ENCODE results near the gene DUOX1. TPM values are rescaled to one million over a fixed set of nuclear protein-coding genes. Genes with fewer than 3 reads are reported as not detected.

Gene DUOX1
- total and polyA plus RNA-seq, 9 of the 15 experiments (the other 6 are each of a cell fraction or from before 2014, with no cell fraction given): 0.01 to 0.22 (median 0.01) TPM; not detected in 6

- TF ChIP-seq REST (IDR thresholded peaks at IDR 0.05; ENCODE audit: borderline replicate concordance) (peak; percentile 76; the same call in 1 of the 2 replicates), REST (CRISPR knock-in tag; IDR thresholded peaks at IDR 0.05; ENCODE audit: low read depth) (no peak), CTCF (IDR thresholded peaks at IDR 0.05 in 2 of 3, conservative IDR thresholded peaks at IDR 0.05 in 1 of 3; ENCODE audit: insufficient read depth in 2 of 3, low read depth in 1 of 3, low read length in 3 of 3) (peak; percentile 89 to 97 (median 95)), ZNF384 (IDR thresholded peaks at IDR 0.05; ENCODE audit: low read depth, low read length) (no peak), SRSF1 (IDR thresholded peaks at IDR 0.05; ENCODE audit: low read depth, low read length) (no peak), XRCC5 (IDR thresholded peaks at IDR 0.05; ENCODE audit: low read depth, low read length) (peak; percentile 35; the same call in 1 of the 2 replicates), RAD21 (CRISPR knock-in tag; conservative IDR thresholded peaks at IDR 0.05 in 1 of 2, IDR thresholded peaks at IDR 0.05 in 1 of 2) (peak; percentile 70 to 86), ZFP36 (IDR thresholded peaks at IDR 0.05; ENCODE audit: low read depth, low read length, partially characterized antibody) (peak; percentile 5), JUND (IDR thresholded peaks at IDR 0.05; ENCODE audit: borderline replicate concordance, low read depth, low read length) (peak; percentile 50; the same call in 1 of the 2 replicates), JUND (tag; IDR thresholded peaks at IDR 0.05; ENCODE audit: borderline replicate concordance, low read depth, low read length) (no peak; the same call in 2 of the 3 replicates)
These were observed 75.4 kb downstream of the DUOX1 start (continued) for GRCh38 chr15:45205192-45205591.
